Hepatocyte (in vitro differentiated cells): ENCODE results near the gene RASIP1. TPM values are rescaled to one million over a fixed set of nuclear protein-coding genes. Genes with fewer than 3 reads are reported as not detected.
"Not testable (repeated sequence)": the region's sequence is repeated elsewhere in the genome, so short reads cannot be mapped to it uniquely, and the experiment has no call there.

Source experiments
- DNase-seq: peaks from one replicate; pipeline ENCODE4 v3.0.0-alpha.2; 2016; ENCODE audit warnings: low spot score
- H2AFZ ChIP-seq: fragments of 200-600 bp; sonication (generic); 2 replicates; pipeline ENCODE4 v1.6.0; 2016; ENCODE audit warnings: antibody characterized with exemption, mild to moderate bottlenecking
- H3K27ac ChIP-seq: fragments of 200-600 bp; sonication (generic); 2 replicates; pipeline ENCODE4 v1.5.1; 2016; ENCODE audit warnings: mild to moderate bottlenecking
- H3K27me3 ChIP-seq: fragments of 200-600 bp; sonication (generic); 2 replicates; pipeline ENCODE4 v1.6.1; 2016
- H3K36me3 ChIP-seq: fragments of 200-600 bp; sonication (generic); replicated peaks from 2 replicates; pipeline ENCODE4 v1.5.1; 2016; ENCODE audit warnings: low read depth; ENCODE audit not compliant: insufficient read depth
- H3K4me1 ChIP-seq: fragments of 200-600 bp; sonication (generic); 2 replicates; pipeline ENCODE4 v1.5.1; 2016; ENCODE audit warnings: mild to moderate bottlenecking, moderate library complexity; ENCODE audit not compliant: insufficient read depth
- H3K4me2 ChIP-seq: fragments of 200-600 bp; sonication (generic); 2 replicates; pipeline ENCODE4 v1.6.0; 2016
- H3K4me3 ChIP-seq: fragments of 200-600 bp; sonication (generic); 2 replicates; pipeline ENCODE4 v1.5.1; 2016; ENCODE audit warnings: mild to moderate bottlenecking
- H3K79me2 ChIP-seq: fragments of 200-600 bp; sonication (generic); 2 replicates; pipeline ENCODE4 v1.6.0; 2017; ENCODE audit warnings: mild to moderate bottlenecking
- H3K9me2 ChIP-seq: fragments of 200-600 bp; sonication (generic); replicated peaks from 2 replicates; pipeline ENCODE4 v1.6.0; 2017; ENCODE audit warnings: mild to moderate bottlenecking; ENCODE audit not compliant: insufficient read depth
- H3K9me3 ChIP-seq: fragments of 200-600 bp; sonication (generic); 2 replicates; pipeline ENCODE4 v1.5.1; 2016; ENCODE audit warnings: low read depth, mild to moderate bottlenecking
- H4K20me1 ChIP-seq: fragments of 200-600 bp; sonication (generic); 2 replicates; pipeline ENCODE4 v1.6.0; 2016; ENCODE audit warnings: mild to moderate bottlenecking; ENCODE audit not compliant: insufficient read depth, poor library complexity, severe bottlenecking
- EZH2 ChIP-seq: fragments of 200-600 bp; sonication (generic); IDR thresholded peaks from 2 replicates; pipeline ENCODE4 v1.6.1; 2016; ENCODE audit warnings: antibody characterized with exemption, mild to moderate bottlenecking, borderline replicate concordance
- EZH2phosphoT487 ChIP-seq: fragments of 200-600 bp; sonication (generic); IDR thresholded peaks from one replicate; pipeline ENCODE4 v1.6.1; 2018; ENCODE audit warnings: antibody characterized with exemption, mild to moderate bottlenecking, low read depth, moderate library complexity; ENCODE audit not compliant: unreplicated experiment, severe bottlenecking
- WGBS: methylation state at CpG from one replicate; pipeline ENCODE4 v1.1.6; 2016; ENCODE audit warnings: low lambda C conversion rate; ENCODE audit errors: missing lambda C conversion rate; 5-methylcytosine and 5-hydroxymethylcytosine counted together
- polyA plus RNA-seq: library from polyadenylated mRNA; unstranded; fragments of >200 nt; fragmentation: Nextera tagmentation; extraction: Ambion mirVana; gene quantifications from 2 replicates; pipeline ENCODE4 v1.2.1, GENCODE V29; 2016
- total RNA-seq: library from RNA; depleted of rRNA; stranded (reverse); fragments of >200 nt; gene quantifications from 2 replicates; pipeline ENCODE4 v1.2.3, GENCODE V29; 2014
- TF ChIP-seq, protein P1 (sequence below): fragments of 200-600 bp; sonication (generic); IDR thresholded peaks from 2 replicates; pipeline ENCODE4 v1.5.1; 2016; ENCODE audit warnings: antibody characterized with exemption, mild to moderate bottlenecking; ENCODE audit not compliant: poor library complexity

Gene RASIP1, protein sequence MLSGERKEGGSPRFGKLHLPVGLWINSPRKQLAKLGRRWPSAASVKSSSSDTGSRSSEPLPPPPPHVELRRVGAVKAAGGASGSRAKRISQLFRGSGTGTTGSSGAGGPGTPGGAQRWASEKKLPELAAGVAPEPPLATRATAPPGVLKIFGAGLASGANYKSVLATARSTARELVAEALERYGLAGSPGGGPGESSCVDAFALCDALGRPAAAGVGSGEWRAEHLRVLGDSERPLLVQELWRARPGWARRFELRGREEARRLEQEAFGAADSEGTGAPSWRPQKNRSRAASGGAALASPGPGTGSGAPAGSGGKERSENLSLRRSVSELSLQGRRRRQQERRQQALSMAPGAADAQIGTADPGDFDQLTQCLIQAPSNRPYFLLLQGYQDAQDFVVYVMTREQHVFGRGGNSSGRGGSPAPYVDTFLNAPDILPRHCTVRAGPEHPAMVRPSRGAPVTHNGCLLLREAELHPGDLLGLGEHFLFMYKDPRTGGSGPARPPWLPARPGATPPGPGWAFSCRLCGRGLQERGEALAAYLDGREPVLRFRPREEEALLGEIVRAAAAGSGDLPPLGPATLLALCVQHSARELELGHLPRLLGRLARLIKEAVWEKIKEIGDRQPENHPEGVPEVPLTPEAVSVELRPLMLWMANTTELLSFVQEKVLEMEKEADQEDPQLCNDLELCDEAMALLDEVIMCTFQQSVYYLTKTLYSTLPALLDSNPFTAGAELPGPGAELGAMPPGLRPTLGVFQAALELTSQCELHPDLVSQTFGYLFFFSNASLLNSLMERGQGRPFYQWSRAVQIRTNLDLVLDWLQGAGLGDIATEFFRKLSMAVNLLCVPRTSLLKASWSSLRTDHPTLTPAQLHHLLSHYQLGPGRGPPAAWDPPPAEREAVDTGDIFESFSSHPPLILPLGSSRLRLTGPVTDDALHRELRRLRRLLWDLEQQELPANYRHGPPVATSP
- total RNA-seq = 1.1 and 4.2 TPM in 2 replicates
- 1.9 and 3.6 TPM in 2 replicates for polyA plus RNA-seq

DNA sequence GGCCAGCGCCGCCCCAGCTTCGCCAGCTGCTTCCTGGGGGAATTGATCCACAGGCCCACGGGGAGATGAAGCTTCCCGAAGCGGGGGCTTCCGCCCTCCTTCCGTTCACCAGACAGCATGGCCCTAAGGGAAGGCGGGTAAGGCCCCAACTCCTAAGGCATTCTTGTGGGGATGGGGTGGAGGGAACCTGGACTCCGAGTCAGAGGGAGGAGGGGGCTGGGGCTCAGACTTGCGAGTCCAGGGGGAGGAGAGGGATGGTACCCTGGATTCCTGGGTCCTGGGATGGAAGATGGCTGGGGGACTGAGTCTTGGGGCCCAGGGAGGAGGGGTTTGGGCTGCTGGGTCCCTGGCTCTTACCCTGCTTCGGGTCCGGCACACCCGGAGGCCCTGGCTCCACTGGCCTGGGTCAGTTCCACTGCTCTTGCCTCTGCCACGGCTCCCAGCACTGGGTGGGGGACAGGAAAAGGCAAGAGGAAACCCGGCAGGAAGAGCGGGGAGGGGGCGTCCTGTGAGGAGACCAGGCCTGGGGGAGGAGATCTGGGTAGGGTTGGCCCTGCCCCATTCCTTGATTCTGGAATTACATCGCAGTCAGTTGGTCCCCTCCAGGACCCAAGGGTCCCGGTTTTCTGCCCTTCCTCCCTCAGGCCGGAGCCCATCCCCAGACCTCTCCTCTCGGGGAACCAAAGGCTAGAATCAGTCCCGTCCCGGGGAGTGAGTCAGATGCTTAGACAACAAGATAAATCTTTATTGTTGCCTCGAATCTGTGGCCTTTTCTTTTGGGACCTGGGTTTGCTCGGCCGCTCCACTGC lies at the start of gene RASIP1:
Gene RASIP1, minus strand, starts transcription at position 447 of the 809 bp plus-strand sequence. Its CDS starts 328 bp downstream, at position 119.
- no peaks in the 10 kb centered on the region for H3K9me2 ChIP-seq
- no peaks in the 10 kb centered on the region for H3K36me3 ChIP-seq
- 75% methylated on average over 22 of the region's 27 CpGs for WGBS
- DNase-seq = no peak
- H3K9me3 ChIP-seq = no peaks in the 10 kb centered on the region
- no peaks in the 10 kb centered on the region for H3K79me2 ChIP-seq
- peaks cover 10% of the 10 kb centered on the region for H3K27me3 ChIP-seq
- no peak within 1 kb of the TSS for H3K27ac ChIP-seq
- TF ChIP-seq EZH2 (no peak), EZH2phosphoT487 (no peak)
- TF ChIP-seq, protein P1, sequence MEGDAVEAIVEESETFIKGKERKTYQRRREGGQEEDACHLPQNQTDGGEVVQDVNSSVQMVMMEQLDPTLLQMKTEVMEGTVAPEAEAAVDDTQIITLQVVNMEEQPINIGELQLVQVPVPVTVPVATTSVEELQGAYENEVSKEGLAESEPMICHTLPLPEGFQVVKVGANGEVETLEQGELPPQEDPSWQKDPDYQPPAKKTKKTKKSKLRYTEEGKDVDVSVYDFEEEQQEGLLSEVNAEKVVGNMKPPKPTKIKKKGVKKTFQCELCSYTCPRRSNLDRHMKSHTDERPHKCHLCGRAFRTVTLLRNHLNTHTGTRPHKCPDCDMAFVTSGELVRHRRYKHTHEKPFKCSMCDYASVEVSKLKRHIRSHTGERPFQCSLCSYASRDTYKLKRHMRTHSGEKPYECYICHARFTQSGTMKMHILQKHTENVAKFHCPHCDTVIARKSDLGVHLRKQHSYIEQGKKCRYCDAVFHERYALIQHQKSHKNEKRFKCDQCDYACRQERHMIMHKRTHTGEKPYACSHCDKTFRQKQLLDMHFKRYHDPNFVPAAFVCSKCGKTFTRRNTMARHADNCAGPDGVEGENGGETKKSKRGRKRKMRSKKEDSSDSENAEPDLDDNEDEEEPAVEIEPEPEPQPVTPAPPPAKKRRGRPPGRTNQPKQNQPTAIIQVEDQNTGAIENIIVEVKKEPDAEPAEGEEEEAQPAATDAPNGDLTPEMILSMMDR = no peak
- H3K4me3 ChIP-seq = peak within 1 kb of the TSS; percentile 79
- H3K4me1 ChIP-seq = peaks cover 9% of the 10 kb centered on the region
- H2AFZ ChIP-seq = peak within 1 kb of the TSS; percentile 86
- no peaks in the 10 kb centered on the region for H4K20me1 ChIP-seq
- H3K4me2 ChIP-seq = peak within 1 kb of the TSS; percentile 99

GRCh38 chr19:48787331-48787730 lies 46.9 kb upstream of the RASIP1 start:
- 81% methylated on average over 9 of the region's 9 CpGs for WGBS
- not testable (repeated sequence) for H3K4me3 ChIP-seq, H3K9me3 ChIP-seq, H2AFZ ChIP-seq, H3K9me2 ChIP-seq, H3K4me2 ChIP-seq, H3K27me3 ChIP-seq, H3K27ac ChIP-seq, H3K79me2 ChIP-seq, H3K4me1 ChIP-seq, DNase-seq, H3K36me3 ChIP-seq, H4K20me1 ChIP-seq

GRCh38 chr19:48786422-48786821 lies 46.0 kb upstream of the RASIP1 start:
- not testable (repeated sequence) for H3K9me3 ChIP-seq, H3K27me3 ChIP-seq, H3K4me2 ChIP-seq, H3K4me3 ChIP-seq, H3K79me2 ChIP-seq, H3K27ac ChIP-seq, H3K4me1 ChIP-seq, H2AFZ ChIP-seq, H4K20me1 ChIP-seq, H3K9me2 ChIP-seq, DNase-seq, H3K36me3 ChIP-seq
- 97% methylated on average over 7 of the region's 7 CpGs for WGBS

DNA sequence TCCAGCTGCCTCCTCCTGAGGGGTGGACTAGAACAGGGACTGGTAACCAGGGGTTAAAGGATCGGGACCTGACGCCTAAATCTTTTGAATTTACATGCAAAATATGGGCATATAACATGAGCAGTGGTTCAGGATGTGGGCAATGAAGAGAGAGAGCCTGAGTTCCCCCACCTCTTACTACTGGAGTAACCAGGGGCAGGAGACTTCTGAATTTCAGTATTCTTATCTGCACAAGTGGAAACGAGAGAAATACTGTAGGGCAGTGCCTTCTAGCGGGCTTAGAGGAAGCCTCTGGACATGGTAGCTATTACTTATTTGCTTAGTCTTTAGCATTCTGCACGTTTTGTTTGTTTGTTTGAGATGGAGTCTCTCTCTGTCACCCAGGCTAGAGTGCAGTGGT lies 44.1 kb upstream of the RASIP1 start:
- no peak for DNase-seq
- 65% methylated on average over 5 of the region's 5 CpGs for WGBS
- Histone ChIP-seq H3K9me2 (no peaks in the 10 kb centered on the region), H3K27me3 (no peaks in the 10 kb centered on the region), H3K27ac (no peak overlapping the region), H3K4me2 (no peak overlapping the region), H3K9me3 (no peaks in the 10 kb centered on the region), H3K36me3 (no peaks in the 10 kb centered on the region), H4K20me1 (no peaks in the 10 kb centered on the region), H3K4me3 (no peak overlapping the region), H2AFZ (no peak overlapping the region), H3K79me2 (no peaks in the 10 kb centered on the region), H3K4me1 (peaks cover 8% of the 10 kb centered on the region)
- TF ChIP-seq, protein P1 = peak; percentile 34
- no peak for TF ChIP-seq EZH2phosphoT487
- no peak for TF ChIP-seq EZH2
